ENCODE data around the gene ARSG. TPM values are rescaled to one million over a fixed set of nuclear protein-coding genes. Genes with fewer than 3 reads are reported as not detected.
"Not testable (repeated sequence)": the region's sequence is repeated elsewhere in the genome, so short reads cannot be mapped to it uniquely, and the experiment has no call there.

ARSG gene
- total and polyA plus RNA-seq, 4 donors: 1.5 to 5.4 (median 2.3) TPM

- Histone ChIP-seq H3K27me3 (ENCODE audit: control insufficient read depth in 4 of 4, insufficient read depth in 4 of 4, low read length in 3 of 4) (no peaks in the 10 kb centered on the region), H3K4me1 (ENCODE audit: control insufficient read depth in 4 of 4, insufficient read depth in 4 of 4, low read length in 3 of 4) (peaks cover 1 to 22% (median 16%) of the 10 kb centered on the region in 4 donors), H3K36me3 (ENCODE audit: control insufficient read depth in 4 of 4, insufficient read depth in 3 of 4, low read depth in 1 of 4, low read length in 3 of 4) (peaks cover 0 to 7% (median 2%) of the 10 kb centered on the region in 4 donors), H3K9me3 (ENCODE audit: control insufficient read depth in 4 of 4, low read length in 3 of 4) (no peaks in the 10 kb centered on the region), H3K9ac (ENCODE audit: low read depth in 1 of 2, low read length in 2 of 2) (no peak overlapping the region), H3K27ac (ENCODE audit: low read depth in 1 of 2, low read length in 2 of 2) (peak overlapping the region; percentile 38 to 54), H3K4me3 (ENCODE audit: low read depth in 1 of 3, low read length in 3 of 3) (no peak overlapping the region)
- 72% methylated on average over 4 of the region's 4 CpGs for WGBS
- TF ChIP-seq ZBTB33 (IDR thresholded peaks at IDR 0.05): no peak
- no peak for TF ChIP-seq HNF4G (IDR thresholded peaks at IDR 0.05)
- TF ChIP-seq FOXA2 (IDR thresholded peaks at IDR 0.05): no peak
- no peak for DNase-seq (ENCODE audit: low spot score)
Observed at GRCh38 chr17:68255151-68255550, 36.1 kb upstream of the ARSG start.

- WGBS: 30% methylated on average over 5 of the region's 5 CpGs
- H3K27me3 ChIP-seq (ENCODE audit: control insufficient read depth in 4 of 4, insufficient read depth in 4 of 4, low read length in 3 of 4): no peaks in the 10 kb centered on the region
- H3K4me1 ChIP-seq (ENCODE audit: control insufficient read depth in 4 of 4, insufficient read depth in 4 of 4, low read length in 3 of 4): peaks cover 1 to 23% (median 17%) of the 10 kb centered on the region in 4 donors
- no peak overlapping the region for H3K4me3 ChIP-seq (ENCODE audit: low read depth in 1 of 3, low read length in 3 of 3)
- H3K9ac ChIP-seq (ENCODE audit: low read depth in 1 of 2, low read length in 2 of 2): no peak overlapping the region
- no peaks in the 10 kb centered on the region for H3K9me3 ChIP-seq (ENCODE audit: control insufficient read depth in 4 of 4, low read length in 3 of 4)
- peaks cover 0 to 7% (median 1%) of the 10 kb centered on the region in 4 donors for H3K36me3 ChIP-seq (ENCODE audit: control insufficient read depth in 4 of 4, insufficient read depth in 3 of 4, low read depth in 1 of 4, low read length in 3 of 4)
- no peak for DNase-seq (ENCODE audit: low spot score)
- no peak for TF ChIP-seq NR2F2 (IDR thresholded peaks at IDR 0.05)
- no peak for TF ChIP-seq ZBTB33 (IDR thresholded peaks at IDR 0.05)
- TF ChIP-seq HNF4G (IDR thresholded peaks at IDR 0.05): peak; percentile 50
- TF ChIP-seq TAF1 (conservative IDR thresholded peaks at IDR 0.05): no peak
- no peak for TF ChIP-seq EGR1 (IDR thresholded peaks at IDR 0.05; ENCODE audit: low read depth in 2 of 2)
- TF ChIP-seq JUND (IDR thresholded peaks at IDR 0.05): peak; percentile 39 to 46
- peak; percentile 52 to 71 for TF ChIP-seq RXRA (IDR thresholded peaks at IDR 0.05)
- TF ChIP-seq YY1 (IDR thresholded peaks at IDR 0.05): no peak
- no peak for TF ChIP-seq RAD21 (IDR thresholded peaks at IDR 0.05)
- no peak for TF ChIP-seq ATF3 (IDR thresholded peaks at IDR 0.05)
- TF ChIP-seq HNF4A (conservative IDR thresholded peaks at IDR 0.05): peak; percentile 81 to 87
- peak; percentile 65 for TF ChIP-seq SP1 (IDR thresholded peaks at IDR 0.05)
- no peak for TF ChIP-seq REST (IDR thresholded peaks at IDR 0.05)
- no peak for TF ChIP-seq FOXA2 (IDR thresholded peaks at IDR 0.05)
- TF ChIP-seq CTCF (IDR thresholded peaks at IDR 0.05; ENCODE audit: low read depth, low read length, missing input control): no peak
- TF ChIP-seq GABPA (IDR thresholded peaks at IDR 0.05 in 1 of 2, conservative IDR thresholded peaks at IDR 0.05 in 1 of 2): no peak
- TF ChIP-seq FOXA1 (IDR thresholded peaks at IDR 0.05): no peak
- TF ChIP-seq MAX (IDR thresholded peaks at IDR 0.05): peak; percentile 42
- peak overlapping the region; percentile 38 to 54 for H3K27ac ChIP-seq (ENCODE audit: low read depth in 1 of 2, low read length in 2 of 2)
Observed at GRCh38 chr17:68255731-68256538, 35.4 kb upstream of the ARSG start.

- H3K4me1 ChIP-seq (ENCODE audit: control insufficient read depth in 4 of 4, insufficient read depth in 4 of 4, low read length in 3 of 4): peaks cover 1 to 23% (median 17%) of the 10 kb centered on the region in 4 donors
- H3K27me3 ChIP-seq (ENCODE audit: control insufficient read depth in 4 of 4, insufficient read depth in 4 of 4, low read length in 3 of 4); H3K9ac ChIP-seq (ENCODE audit: low read depth in 1 of 2, low read length in 2 of 2); H3K4me3 ChIP-seq (ENCODE audit: low read depth in 1 of 3, low read length in 3 of 3); H3K27ac ChIP-seq (ENCODE audit: low read depth in 1 of 2, low read length in 2 of 2); H3K9me3 ChIP-seq (ENCODE audit: control insufficient read depth in 4 of 4, low read length in 3 of 4); H3K36me3 ChIP-seq (ENCODE audit: control insufficient read depth in 4 of 4, insufficient read depth in 3 of 4, low read depth in 1 of 4, low read length in 3 of 4); DNase-seq (ENCODE audit: low spot score): not testable (repeated sequence)
- 92% methylated on average over 5 of the region's 5 CpGs for WGBS
Observed at GRCh38 chr17:68256701-68257100, 34.6 kb upstream of the ARSG start.
